Frontal cortex (tissue), 4 donors: ENCODE measurements around the gene SCUBE1. TPM values are rescaled to one million over a fixed set of nuclear protein-coding genes. Genes with fewer than 3 reads are reported as not detected.
"Not testable (repeated sequence)": the region's sequence is repeated elsewhere in the genome, so short reads cannot be mapped to it uniquely, and the experiment has no call there.

ENCODE experiments used
- DNase-seq, 2 donors: peaks; one replicate each; pipeline ENCODE4 v3.0.0; 2012; ENCODE audit warnings: low spot score in 2 of 2
- FAIRE-seq: peaks from 2 replicates; lab custom pipeline; 2012; peaks lifted over from hg19 to GRCh38; lab: Jason Lieb, UNC
- total RNA-seq: library from RNA; depleted of rRNA; stranded (reverse); fragments of >200 nt; gene quantifications from one replicate; pipeline ENCODE4 v1.2.3, GENCODE V29; 2014
- donor health status: control.
- donor health status: control.
- donor health status: control.

The SCUBE1 gene
- total RNA-seq, 1 donor from 2014 or later: 26.1 TPM

- no peak for DNase-seq
- no peak for FAIRE-seq
Observed at GRCh38 chr22:43289976-43290721, 53.0 kb downstream of the SCUBE1 start.

GRCh38 chr22:43289531-43289963 is 53.6 kb downstream of the SCUBE1 start:
- no peak for FAIRE-seq

GRCh38 chr22:43288807-43289420 is 54.3 kb downstream of the SCUBE1 start:
- DNase-seq: no peak
- FAIRE-seq: no peak

More at GRCh38 chr22:43289531-43289963, 53.6 kb downstream of the SCUBE1 start:
- DNase-seq: no peak

- no peak for FAIRE-seq
Observed at GRCh38 chr22:43288378-43288777, 54.8 kb downstream of the SCUBE1 start.

GRCh38 chr22:43287441-43287840 is 55.7 kb downstream of the SCUBE1 start:
- no peak for FAIRE-seq
- no peak for DNase-seq

More at GRCh38 chr22:43288378-43288777, 54.8 kb downstream of the SCUBE1 start:
- DNase-seq: no peak

GRCh38 chr22:43281394-43281793 is 61.8 kb downstream of the SCUBE1 start:
- DNase-seq (no peak), FAIRE-seq (no peak)

- DNase-seq: not testable (repeated sequence)
Observed at GRCh38 chr22:43280523-43280886, 62.7 kb downstream of the SCUBE1 start.

GRCh38 chr22:43279867-43280522 is 63.2 kb downstream of the SCUBE1 start:
- FAIRE-seq: no peak
- no peak for DNase-seq

More at GRCh38 chr22:43280523-43280886, 62.7 kb downstream of the SCUBE1 start:
- FAIRE-seq: not testable (repeated sequence)

- FAIRE-seq: no peak
- DNase-seq: no peak
Observed at GRCh38 chr22:43277987-43278601, 65.1 kb downstream of the SCUBE1 start.

GRCh38 chr22:43277091-43277490 is 66.1 kb downstream of the SCUBE1 start:
- no peak for FAIRE-seq
- no peak for DNase-seq

- no peak for DNase-seq
- no peak for FAIRE-seq
Observed at GRCh38 chr22:43276321-43276720, 66.9 kb downstream of the SCUBE1 start.

- DNase-seq (no peak), FAIRE-seq (no peak)
Observed at GRCh38 chr22:43275545-43276317, 67.4 kb downstream of the SCUBE1 start.

- FAIRE-seq: no peak
Observed at GRCh38 chr22:43274595-43275240, 68.5 kb downstream of the SCUBE1 start.

GRCh38 chr22:43273902-43274484 is 69.2 kb downstream of the SCUBE1 start:
- no peak for FAIRE-seq
- peak; percentile 55 to 80 for DNase-seq

More at GRCh38 chr22:43274595-43275240, 68.5 kb downstream of the SCUBE1 start:
- DNase-seq: no peak

- DNase-seq (no peak), FAIRE-seq (no peak)
Observed at GRCh38 chr22:43272869-43273318, 70.3 kb downstream of the SCUBE1 start.

- no peak for DNase-seq
- FAIRE-seq: no peak
Observed at GRCh38 chr22:43272301-43272700, 70.9 kb downstream of the SCUBE1 start.

- no peak for DNase-seq
- FAIRE-seq: no peak
Observed at GRCh38 chr22:43270949-43271348, 72.2 kb downstream of the SCUBE1 start.

GRCh38 chr22:43270314-43270908 is 72.8 kb downstream of the SCUBE1 start:
- FAIRE-seq: no peak

More at GRCh38 chr22:43270314-43270908, 72.8 kb downstream of the SCUBE1 start:
- DNase-seq: no peak
